Neuron (in vitro differentiated cells): Measurements from ENCODE around the gene KRTAP20-1.

ENCODE experiments used
- H2AFZ ChIP-seq: one replicate; pipeline ENCODE4 v1.6.1; 2013; ENCODE audit warnings: low read depth, mild to moderate bottlenecking, inconsistent platforms, low read length, moderate library complexity
- H3K27me3 ChIP-seq: one replicate; pipeline ENCODE4 v1.6.1; 2013; ENCODE audit warnings: low read length; ENCODE audit not compliant: insufficient read depth
- H3K36me3 ChIP-seq: one replicate; pipeline ENCODE4 v1.6.1; 2013; ENCODE audit warnings: low read length; ENCODE audit not compliant: insufficient read depth
- H3K4me1 ChIP-seq: one replicate; pipeline ENCODE4 v1.6.1; 2013; ENCODE audit warnings: low read length; ENCODE audit not compliant: insufficient read depth
- H3K4me3 ChIP-seq: 2 replicates; pipeline ENCODE4 v1.5.1; 2013; ENCODE audit warnings: mild to moderate bottlenecking, low read length, moderate library complexity
- H3K9me3 ChIP-seq: one replicate; pipeline ENCODE4 v1.6.1; 2013; ENCODE audit warnings: low read length

The KRTAP20-1 gene

GRCh38 chr21:30620080-30620479, 3.9 kb downstream of the KRTAP20-1 start:
- Histone ChIP-seq H2AFZ (no peak overlapping the region), H3K36me3 (no peaks in the 10 kb centered on the region), H3K4me3 (no peak overlapping the region), H3K9me3 (no peaks in the 10 kb centered on the region), H3K4me1 (no peaks in the 10 kb centered on the region), H3K27me3 (no peaks in the 10 kb centered on the region)

GRCh38 chr21:30620522-30620921, 4.3 kb downstream of the KRTAP20-1 start, which contains the start of gene KRTAP20-4:
Gene KRTAP20-4, plus strand, starts transcription at chr21:30620627.
- H3K4me3 ChIP-seq = no peak within 1 kb of the TSS
- H3K4me1 ChIP-seq = no peaks in the 10 kb centered on the region
- H3K9me3 ChIP-seq = no peaks in the 10 kb centered on the region
- H3K27me3 ChIP-seq = no peaks in the 10 kb centered on the region
- no peak within 1 kb of the TSS for H2AFZ ChIP-seq
- H3K36me3 ChIP-seq = no peaks in the 10 kb centered on the region

GRCh38 chr21:30623362-30623761, 7.1 kb downstream of the KRTAP20-1 start:
- H3K27me3 ChIP-seq = no peaks in the 10 kb centered on the region
- no peaks in the 10 kb centered on the region for H3K4me1 ChIP-seq
- H3K9me3 ChIP-seq = no peaks in the 10 kb centered on the region
- no peak overlapping the region for H2AFZ ChIP-seq
- H3K36me3 ChIP-seq = no peaks in the 10 kb centered on the region
- H3K4me3 ChIP-seq = no peak overlapping the region

GRCh38 chr21:30625449-30626165, 9.4 kb downstream of the KRTAP20-1 start:
- Histone ChIP-seq H3K4me1 (no peaks in the 10 kb centered on the region), H3K4me3 (no peak overlapping the region)

GRCh38 chr21:30628109-30628508, 11.9 kb downstream of the KRTAP20-1 start:
- Histone ChIP-seq H3K27me3 (no peaks in the 10 kb centered on the region), H3K4me1 (no peaks in the 10 kb centered on the region), H3K9me3 (no peaks in the 10 kb centered on the region), H3K4me3 (no peak overlapping the region), H3K36me3 (no peaks in the 10 kb centered on the region), H2AFZ (no peak overlapping the region)

More at GRCh38 chr21:30625449-30626165, 9.4 kb downstream of the KRTAP20-1 start:
- H3K36me3 ChIP-seq = no peaks in the 10 kb centered on the region
- H2AFZ ChIP-seq = no peak overlapping the region
- H3K9me3 ChIP-seq = no peaks in the 10 kb centered on the region
- H3K27me3 ChIP-seq = no peaks in the 10 kb centered on the region

- Histone ChIP-seq H3K4me3 (no peak overlapping the region), H3K36me3 (no peaks in the 10 kb centered on the region), H3K27me3 (no peaks in the 10 kb centered on the region), H3K4me1 (no peaks in the 10 kb centered on the region), H2AFZ (no peak overlapping the region), H3K9me3 (no peaks in the 10 kb centered on the region)
Measured at GRCh38 chr21:30629200-30629599, 13.0 kb downstream of the KRTAP20-1 start.

GRCh38 chr21:30634906-30635305, 18.7 kb downstream of the KRTAP20-1 start, which contains the start of gene KRTAP20-2:
Gene KRTAP20-2, plus strand, starts transcription at chr21:30635206. Its CDS starts 58 bp downstream, at chr21:30635264.
- Histone ChIP-seq H3K4me1 (no peaks in the 10 kb centered on the region), H3K27me3 (no peaks in the 10 kb centered on the region), H3K9me3 (no peaks in the 10 kb centered on the region), H3K4me3 (no peak within 1 kb of the TSS), H3K36me3 (no peaks in the 10 kb centered on the region), H2AFZ (no peak within 1 kb of the TSS)

- H3K9me3 ChIP-seq = no peaks in the 10 kb centered on the region
- no peaks in the 10 kb centered on the region for H3K36me3 ChIP-seq
- H2AFZ ChIP-seq = no peak overlapping the region
- H3K4me1 ChIP-seq = no peaks in the 10 kb centered on the region
- H3K4me3 ChIP-seq = no peak overlapping the region
- H3K27me3 ChIP-seq = no peaks in the 10 kb centered on the region
Measured at GRCh38 chr21:30638686-30639085, 22.5 kb downstream of the KRTAP20-1 start.

DNA sequence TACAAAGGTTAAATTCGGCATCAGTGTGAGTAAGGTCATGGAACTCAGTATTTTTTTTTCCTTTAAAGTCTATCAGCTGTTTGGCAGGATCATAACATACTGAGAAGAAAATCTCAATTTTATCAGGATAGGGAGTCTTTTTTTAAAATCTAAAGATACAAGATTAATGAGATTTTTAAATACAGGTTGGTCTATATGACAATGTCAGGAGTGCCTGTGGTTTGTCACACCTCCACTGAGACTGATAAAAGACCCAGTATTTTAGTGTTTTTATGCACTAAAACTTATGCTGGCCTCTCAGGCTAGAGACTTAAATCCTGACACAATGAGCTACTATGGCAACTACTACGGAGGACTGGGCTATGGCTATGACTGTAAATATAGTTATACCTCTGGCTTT, 26.3 kb downstream of the KRTAP20-1 start, which contains the start of gene KRTAP20-3:
KRTAP20-3 (plus strand) TSS at position 301 of the 400 bp plus-strand sequence.
- H3K9me3 ChIP-seq = no peaks in the 10 kb centered on the region
- no peaks in the 10 kb centered on the region for H3K27me3 ChIP-seq
- no peak within 1 kb of the TSS for H3K4me3 ChIP-seq
- no peaks in the 10 kb centered on the region for H3K4me1 ChIP-seq
- H3K36me3 ChIP-seq = no peaks in the 10 kb centered on the region
- H2AFZ ChIP-seq = no peak within 1 kb of the TSS

DNA sequence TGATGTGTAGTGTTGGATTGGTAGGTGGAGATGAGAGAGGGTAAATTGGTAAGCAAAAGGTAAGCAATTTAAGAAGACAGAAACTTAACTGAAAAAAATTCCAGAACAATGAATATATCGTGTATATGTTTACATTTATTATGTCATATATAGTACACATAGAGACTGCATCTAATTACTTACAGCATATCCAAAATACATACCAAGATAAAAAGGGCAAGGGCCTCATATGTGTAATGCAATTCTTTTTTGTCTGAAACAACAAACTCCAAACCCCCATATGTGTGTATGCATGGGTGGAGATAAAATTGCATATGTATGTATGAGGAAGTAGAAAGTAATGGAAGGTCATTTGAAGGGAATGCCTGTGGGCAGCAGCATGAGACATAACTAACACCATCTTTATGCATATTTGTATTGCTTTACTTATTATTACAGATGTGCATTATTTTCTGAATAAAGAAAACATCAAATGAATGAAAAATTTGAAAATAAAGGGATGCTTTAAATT, 30.7 kb downstream of the KRTAP20-1 start:
- Histone ChIP-seq H3K36me3 (no peaks in the 10 kb centered on the region), H2AFZ (no peak overlapping the region), H3K27me3 (no peaks in the 10 kb centered on the region), H3K9me3 (no peaks in the 10 kb centered on the region), H3K4me1 (no peaks in the 10 kb centered on the region), H3K4me3 (no peak overlapping the region)

DNA sequence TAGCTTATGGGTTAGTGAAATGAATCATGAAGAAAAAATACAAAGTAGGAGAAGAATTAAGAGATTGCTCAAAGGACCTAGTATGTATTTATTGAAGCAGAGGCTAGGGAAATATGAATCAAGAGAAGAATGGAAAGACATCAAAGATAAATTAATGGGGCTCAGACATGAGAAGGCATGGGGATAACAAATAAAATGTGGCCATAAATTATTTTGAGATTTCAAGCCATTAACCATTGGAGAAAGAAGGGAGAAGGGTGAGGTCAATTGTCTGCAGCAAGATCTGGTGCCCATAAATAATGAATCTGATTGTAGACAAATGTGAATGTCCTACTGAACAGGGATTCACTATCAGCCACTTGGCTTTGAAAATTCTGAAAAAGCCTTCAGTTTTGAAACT, 36.7 kb downstream of the KRTAP20-1 start:
- Histone ChIP-seq H3K9me3 (no peaks in the 10 kb centered on the region), H3K4me1 (no peaks in the 10 kb centered on the region), H2AFZ (no peak overlapping the region), H3K27me3 (no peaks in the 10 kb centered on the region), H3K36me3 (no peaks in the 10 kb centered on the region), H3K4me3 (no peak overlapping the region)
